ENCODE measurements around the gene COL20A1. TPM values are rescaled to one million over a fixed set of nuclear protein-coding genes. Genes with fewer than 3 reads are reported as not detected.

COL20A1 gene
- total and polyA plus RNA-seq, 4 donors: 0.06 to 0.09 TPM; not detected in 2

- WGBS, 2 donors: 87 to 93% methylated on average over 17 of the region's 17 CpGs
- H3K27me3 ChIP-seq (ENCODE audit: control insufficient read depth in 3 of 3, insufficient read depth in 3 of 3, low read length in 2 of 3): peaks cover 0 to 14% (median 0%) of the 10 kb centered on the region in 3 donors
- H3K4me3 ChIP-seq: no peak overlapping the region
Measured at GRCh38 chr20:63298731-63299312, 5.8 kb downstream of the COL20A1 start.

GRCh38 chr20:63301671-63302070, 8.7 kb downstream of the COL20A1 start:
- 97 to 98% methylated on average over 1 of the region's 1 CpG for WGBS, 2 donors
- no peak for TF ChIP-seq CTCF (IDR thresholded peaks at IDR 0.05; ENCODE audit: control extremely low read depth, extremely low read depth)
- peaks cover 0 to 12% (median 0%) of the 10 kb centered on the region in 3 donors for H3K27me3 ChIP-seq (ENCODE audit: control insufficient read depth in 3 of 3, insufficient read depth in 3 of 3, low read length in 2 of 3)

More at GRCh38 chr20:63298731-63299312, 5.8 kb downstream of the COL20A1 start:
- no peak overlapping the region for H3K27ac ChIP-seq (ENCODE audit: low read depth in 1 of 2, low read length in 1 of 2)
- H3K9ac ChIP-seq (ENCODE audit: insufficient read depth in 1 of 2, low read length in 2 of 2): no peak overlapping the region
- H3K9me3 ChIP-seq (ENCODE audit: control insufficient read depth in 4 of 4, insufficient read depth in 3 of 4, low read length in 3 of 4): peaks cover 0 to 5% (median 1%) of the 10 kb centered on the region in 4 donors
- ATAC-seq (ENCODE audit: insufficient read depth, low FRiP score) (no peak), DNase-seq (no peak)
- H3K4me1 ChIP-seq (ENCODE audit: control insufficient read depth in 5 of 5, insufficient read depth in 5 of 5, low read length in 5 of 5): peaks cover 0 to 21% (median 0%) of the 10 kb centered on the region in 5 donors
- TF ChIP-seq CTCF (IDR thresholded peaks at IDR 0.05; ENCODE audit: control extremely low read depth, extremely low read depth): no peak
- no peaks in the 10 kb centered on the region for H3K36me3 ChIP-seq (ENCODE audit: control insufficient read depth in 4 of 4, insufficient read depth in 4 of 4, low read length in 4 of 4)

GRCh38 chr20:63303095-63303666, 10.2 kb downstream of the COL20A1 start:
- Histone ChIP-seq H3K9ac (ENCODE audit: insufficient read depth in 1 of 2, low read length in 2 of 2) (no peak overlapping the region), H3K27me3 (ENCODE audit: control insufficient read depth in 3 of 3, insufficient read depth in 3 of 3, low read length in 2 of 3) (peaks cover 0 to 9% (median 5%) of the 10 kb centered on the region in 3 donors), H3K9me3 (ENCODE audit: control insufficient read depth in 4 of 4, insufficient read depth in 3 of 4, low read length in 3 of 4) (peaks cover 0 to 3% (median 1%) of the 10 kb centered on the region in 4 donors), H3K27ac (ENCODE audit: low read depth in 1 of 2, low read length in 1 of 2) (no peak overlapping the region), H3K4me3 (no peak overlapping the region), H3K36me3 (ENCODE audit: control insufficient read depth in 4 of 4, insufficient read depth in 4 of 4, low read length in 4 of 4) (no peaks in the 10 kb centered on the region), H3K4me1 (ENCODE audit: control insufficient read depth in 5 of 5, insufficient read depth in 5 of 5, low read length in 5 of 5) (no peaks in the 10 kb centered on the region)
- no peak for TF ChIP-seq CTCF (IDR thresholded peaks at IDR 0.05; ENCODE audit: control extremely low read depth, extremely low read depth)
- no peak for ATAC-seq (ENCODE audit: insufficient read depth, low FRiP score)
- 64 to 77% methylated on average over 5 of the region's 5 CpGs for WGBS, 2 donors
- DNase-seq: no peak

More at GRCh38 chr20:63301671-63302070, 8.7 kb downstream of the COL20A1 start:
- no peak overlapping the region for H3K4me3 ChIP-seq
- H3K9ac ChIP-seq (ENCODE audit: insufficient read depth in 1 of 2, low read length in 2 of 2): no peak overlapping the region
- peaks cover 0 to 14% (median 0%) of the 10 kb centered on the region in 5 donors for H3K4me1 ChIP-seq (ENCODE audit: control insufficient read depth in 5 of 5, insufficient read depth in 5 of 5, low read length in 5 of 5)
- peaks cover 0 to 5% (median 1%) of the 10 kb centered on the region in 4 donors for H3K9me3 ChIP-seq (ENCODE audit: control insufficient read depth in 4 of 4, insufficient read depth in 3 of 4, low read length in 3 of 4)
- H3K27ac ChIP-seq (ENCODE audit: low read depth in 1 of 2, low read length in 1 of 2): no peak overlapping the region
- no peak for DNase-seq
- no peak for ATAC-seq (ENCODE audit: insufficient read depth, low FRiP score)
- H3K36me3 ChIP-seq (ENCODE audit: control insufficient read depth in 4 of 4, insufficient read depth in 4 of 4, low read length in 4 of 4): no peaks in the 10 kb centered on the region
